Activated CD8-positive, alpha-beta memory T cell treated with anti-CD3 and anti-CD28 coated beads for 48 hours (primary cell): ENCODE results near the gene POPDC3.
A peak's percentile ranks its signal among the peaks of the same experiment; 100 is the strongest.
"Not testable (repeated sequence)": the region's sequence is repeated elsewhere in the genome, so short reads cannot be mapped to it uniquely, and the experiment has no call there.

Experiments used
- DNase-seq, 3 experiments: peaks; one replicate each; pipeline ENCODE4 v3.0.0-alpha.2; 2020; ENCODE audit warnings: low read depth in 2 of 3, low spot score in 2 of 3

POPDC3 gene, protein sequence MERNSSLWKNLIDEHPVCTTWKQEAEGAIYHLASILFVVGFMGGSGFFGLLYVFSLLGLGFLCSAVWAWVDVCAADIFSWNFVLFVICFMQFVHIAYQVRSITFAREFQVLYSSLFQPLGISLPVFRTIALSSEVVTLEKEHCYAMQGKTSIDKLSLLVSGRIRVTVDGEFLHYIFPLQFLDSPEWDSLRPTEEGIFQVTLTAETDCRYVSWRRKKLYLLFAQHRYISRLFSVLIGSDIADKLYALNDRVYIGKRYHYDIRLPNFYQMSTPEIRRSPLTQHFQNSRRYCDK

GRCh38 chr6:105179244-105180065, at the start of gene POPDC3:
TSS of gene POPDC3 (minus strand) at chr6:105180014. CDS start at chr6:105161909, 18,105 bp downstream.
- DNase-seq, result peak in 1 of 3 experiments; percentile 3

DNA sequence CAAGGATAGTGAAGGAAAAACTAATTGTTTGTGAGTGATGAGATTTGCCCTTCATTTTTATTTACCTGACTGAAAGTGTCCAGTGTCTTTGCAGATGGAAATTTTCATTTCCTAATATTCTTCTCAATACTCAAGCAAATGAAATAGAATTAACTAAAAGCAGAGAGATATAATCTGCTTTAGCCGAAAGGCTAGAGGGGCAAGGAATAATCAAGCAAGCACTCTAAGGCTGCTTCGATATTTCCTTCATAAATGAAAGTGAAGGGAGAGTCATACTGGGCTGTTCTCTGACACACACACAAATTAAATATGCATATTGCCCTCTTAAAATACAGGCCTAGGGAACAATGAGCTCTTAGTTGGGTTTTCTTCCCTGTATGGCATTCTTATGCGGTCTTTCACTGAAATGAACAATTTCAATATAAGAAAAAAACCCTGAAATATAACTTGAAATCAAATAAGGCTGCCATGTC, 47.5 kb upstream of the POPDC3 start:
- DNase-seq, result no peak

DNA sequence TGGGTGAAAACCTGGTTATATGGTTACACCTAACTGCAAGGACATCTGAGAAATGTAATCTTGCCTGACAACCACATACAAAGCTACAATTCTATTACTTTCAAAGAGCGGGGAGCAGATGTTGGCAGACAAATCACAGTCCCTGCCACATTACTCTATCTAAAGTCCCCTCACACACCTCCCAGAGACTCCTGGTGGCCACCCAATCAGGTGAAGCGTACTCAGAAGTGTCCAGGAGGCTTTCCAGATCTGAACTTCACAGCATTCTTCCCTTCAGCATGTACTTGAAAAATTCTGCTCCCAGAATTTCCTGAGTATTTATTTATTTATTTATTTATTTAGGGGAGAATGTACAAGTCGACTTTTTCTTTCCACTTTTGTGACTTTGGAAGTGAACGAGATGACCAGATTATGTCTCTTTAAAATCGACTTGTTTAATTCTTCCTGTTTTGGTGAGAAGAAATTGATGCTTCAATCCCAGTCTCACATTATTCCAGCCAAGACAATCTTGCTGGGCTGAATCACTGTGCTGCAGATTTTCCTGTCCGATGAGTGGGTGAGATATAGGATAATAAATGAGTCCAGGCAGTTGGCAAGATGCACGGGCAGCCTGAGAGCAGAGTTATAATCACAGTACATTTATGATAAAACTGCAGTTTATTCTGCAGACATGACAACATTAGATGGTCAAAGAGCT, 46.9 kb upstream of the POPDC3 start:
- no peak for DNase-seq

DNA sequence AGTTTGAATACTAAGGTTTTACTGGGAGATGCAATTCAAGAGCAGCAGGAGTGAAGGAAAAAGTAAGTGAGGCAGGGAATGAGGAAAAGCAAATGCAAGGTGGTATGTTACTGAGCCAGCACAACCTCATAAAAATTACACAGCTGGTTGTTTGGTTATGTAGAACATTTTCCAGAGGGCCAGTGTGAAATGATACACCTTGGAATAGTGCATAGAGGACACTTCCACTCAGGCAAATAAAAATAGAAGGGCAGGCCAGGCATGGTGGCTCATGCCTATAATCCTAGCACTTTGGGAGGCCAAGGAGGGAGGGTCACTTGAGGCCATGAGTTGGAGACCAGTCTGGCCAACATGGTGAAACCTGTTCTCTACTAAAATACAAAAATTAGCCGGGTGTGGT, 43.4 kb upstream of the POPDC3 start:
- no peak for DNase-seq

- not testable (repeated sequence) for DNase-seq
These were observed 41.4 kb upstream of the POPDC3 start for GRCh38 chr6:105221219-105221618.

GRCh38 chr6:105220186-105220585, 40.4 kb upstream of the POPDC3 start:
- DNase-seq, result no peak

GRCh38 chr6:105219218-105219617, 39.4 kb upstream of the POPDC3 start:
- DNase-seq, result not testable (repeated sequence)

GRCh38 chr6:105215506-105215905, 35.7 kb upstream of the POPDC3 start:
- no peak for DNase-seq

- DNase-seq, result no peak
These were observed 34.9 kb upstream of the POPDC3 start for GRCh38 chr6:105214668-105215067.

GRCh38 chr6:105213272-105213671, 33.5 kb upstream of the POPDC3 start:
- no peak for DNase-seq

- DNase-seq, result no peak
These were observed 32.8 kb upstream of the POPDC3 start for GRCh38 chr6:105212587-105212986.

GRCh38 chr6:105211831-105212230, 32.0 kb upstream of the POPDC3 start:
- DNase-seq, result no peak

GRCh38 chr6:105210932-105211531, 31.2 kb upstream of the POPDC3 start:
- no peak for DNase-seq

DNA sequence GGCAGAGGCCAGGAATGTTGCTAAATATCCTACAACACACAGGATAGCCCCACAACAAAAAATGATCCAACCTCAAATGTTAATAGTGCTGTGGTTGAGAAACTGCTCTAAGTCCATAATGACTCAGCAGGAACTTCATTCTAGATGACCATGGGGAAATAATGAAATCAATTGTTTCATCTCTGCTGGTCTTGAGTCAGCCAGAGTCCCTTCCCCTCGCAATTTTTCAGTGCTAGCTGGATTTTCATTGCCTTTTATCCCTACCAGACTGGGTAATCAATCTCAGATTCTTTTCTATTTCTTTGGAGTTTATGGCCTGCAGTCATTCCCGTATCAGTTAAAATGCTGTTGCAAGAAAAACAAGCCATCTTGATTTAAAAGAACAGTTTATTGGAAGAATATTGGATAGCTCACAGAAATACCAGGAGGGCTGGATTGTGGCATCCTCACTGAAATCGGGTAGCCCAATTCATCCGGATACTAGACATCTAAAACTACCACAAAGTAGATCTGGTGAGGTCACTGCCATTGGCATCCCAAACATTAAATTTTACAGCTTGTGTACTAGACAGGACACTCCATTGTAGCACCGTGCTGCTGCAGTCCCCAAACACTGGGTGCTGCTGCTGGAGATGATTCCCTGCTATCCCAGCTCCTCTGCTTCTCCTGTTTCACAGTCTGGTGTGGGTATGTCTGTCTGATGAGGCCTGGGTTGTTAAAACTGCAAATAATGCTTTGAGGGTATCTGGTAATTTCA, 30.3 kb upstream of the POPDC3 start:
- DNase-seq, result no peak

DNA sequence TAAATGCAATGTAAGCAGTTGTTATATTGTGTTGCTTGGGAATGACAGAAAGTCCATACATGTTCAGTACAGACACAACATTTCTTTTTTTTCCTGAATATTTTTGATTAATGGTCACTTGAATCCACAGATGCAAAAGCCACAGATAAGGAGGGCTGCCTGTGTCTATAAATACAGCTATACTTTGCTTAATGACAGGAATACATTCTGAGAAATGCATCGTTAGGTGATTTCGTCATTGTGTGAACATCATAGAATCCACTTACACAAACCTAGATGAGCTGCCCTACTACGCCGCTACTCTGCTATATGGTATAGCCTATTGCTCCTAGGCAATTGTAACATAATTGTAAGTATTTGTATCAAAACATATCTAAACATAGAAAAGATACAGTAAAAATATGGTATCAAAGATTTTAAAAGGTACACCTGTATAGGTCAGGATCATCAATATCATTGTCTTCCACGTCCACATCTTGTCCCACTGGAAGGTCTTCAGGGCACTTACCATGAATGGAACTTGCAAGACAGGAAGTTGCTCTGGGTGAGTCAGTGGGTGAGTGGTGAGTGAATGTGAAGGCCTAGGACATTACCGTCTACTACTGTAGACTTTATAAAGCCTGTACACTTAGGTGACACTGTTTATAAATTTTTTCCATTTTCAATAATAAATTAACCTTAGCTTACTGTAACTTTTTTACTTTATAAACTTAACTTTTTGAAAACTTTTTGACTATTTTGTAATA, 27.9 kb upstream of the POPDC3 start:
- DNase-seq, result no peak

DNA sequence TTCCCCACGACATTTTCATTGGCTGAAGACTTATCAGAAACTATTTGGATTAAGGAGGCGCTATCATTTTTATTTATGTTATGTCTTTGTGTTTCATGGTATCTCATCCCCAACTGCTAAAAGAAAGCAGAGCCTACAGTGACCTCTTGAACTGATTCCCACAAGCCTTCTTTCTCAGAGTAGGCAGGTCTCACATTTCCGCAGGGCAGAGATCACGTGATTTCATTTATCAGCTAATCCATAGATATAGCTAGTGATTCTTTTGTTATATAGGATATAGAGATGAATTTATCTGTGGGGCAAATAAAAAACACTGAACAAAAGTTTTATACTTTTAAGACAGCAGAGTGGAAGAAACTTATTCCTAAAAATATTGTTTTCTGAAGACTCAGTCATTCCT, 25.0 kb upstream of the POPDC3 start:
- no peak for DNase-seq

DNA sequence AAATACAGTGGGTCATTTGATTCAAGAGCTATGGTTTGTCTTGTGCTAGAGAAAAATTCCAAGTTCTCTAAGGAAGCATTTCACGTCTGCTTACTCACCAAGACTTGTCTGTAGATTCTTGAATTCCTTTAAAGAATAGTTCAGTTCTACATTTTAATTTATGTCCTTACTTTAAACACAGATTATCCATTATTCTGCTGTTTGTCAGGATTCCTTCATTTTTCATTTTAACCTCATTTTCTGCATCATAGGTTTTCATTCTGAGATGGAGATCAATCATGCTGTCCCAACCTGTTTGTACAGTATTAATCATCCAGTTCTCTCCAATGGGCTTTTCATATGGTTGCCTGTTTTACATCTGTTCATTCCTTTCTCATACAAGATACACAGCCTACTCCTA, 24.5 kb upstream of the POPDC3 start:
- no peak for DNase-seq

DNA sequence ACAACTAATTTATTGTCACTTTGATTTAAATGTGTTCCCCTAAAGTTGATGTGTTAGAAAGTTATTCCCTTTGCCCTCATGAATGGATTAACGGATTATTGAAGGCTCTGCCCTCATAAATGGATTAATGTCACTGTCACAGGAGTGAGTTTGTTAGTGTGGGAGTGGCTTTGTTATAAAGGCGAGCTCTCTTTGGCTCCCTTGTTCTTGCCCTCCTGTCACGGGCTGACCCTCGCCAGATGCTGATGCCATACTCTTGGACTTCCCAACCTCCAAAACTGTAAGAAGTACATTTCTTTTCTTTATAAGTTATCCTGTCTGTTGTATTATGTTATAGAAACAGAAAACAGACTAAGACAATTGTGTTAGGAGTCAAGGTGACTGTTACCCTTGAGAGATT, 22.7 kb upstream of the POPDC3 start:
- no peak for DNase-seq

DNA sequence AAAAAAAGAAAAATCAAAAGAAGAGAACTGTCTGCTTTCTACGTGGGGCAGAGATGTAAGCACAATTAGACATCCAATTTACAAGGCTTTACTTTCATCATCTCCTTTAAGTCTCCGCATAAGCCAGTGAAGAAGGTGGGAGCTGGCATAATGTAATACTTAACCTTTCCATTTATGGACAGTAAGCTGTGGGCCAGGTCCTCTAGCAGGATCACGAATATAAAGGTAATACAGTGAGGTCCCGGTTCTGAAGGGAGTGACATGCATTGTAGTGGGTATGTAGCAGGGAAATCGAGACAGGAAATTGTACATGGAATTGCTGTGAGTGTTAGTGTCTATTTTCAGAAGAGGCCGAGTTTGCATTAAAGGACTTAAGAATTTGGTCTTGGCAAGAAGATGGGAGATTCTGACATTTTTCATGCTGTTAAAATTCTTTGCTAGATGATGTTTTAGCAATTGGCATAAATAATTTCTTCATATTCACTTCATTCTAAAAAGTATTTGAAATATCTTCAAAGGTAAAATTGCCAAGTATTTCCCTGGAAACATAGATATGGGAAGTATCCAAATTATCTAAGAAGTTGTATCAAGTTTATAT, 20.4 kb upstream of the POPDC3 start:
- DNase-seq, result no peak

GRCh38 chr6:105199711-105200110, 19.9 kb upstream of the POPDC3 start:
- no peak for DNase-seq
